Measurements from ENCODE around the gene CCDC126.

- no peak for TF ChIP-seq CTCF (IDR thresholded peaks at IDR 0.05)
- no peak for TF ChIP-seq POLR2AphosphoS5 (IDR thresholded peaks at IDR 0.05)
Observed at GRCh38 chr7:23586159-23586558, 11.0 kb upstream of the CCDC126 start.

Data from prostate gland (tissue), 2 donors.